Urothelium cell line (cell line): ENCODE data around the gene RBFOX2.
"Not testable (repeated sequence)": the region's sequence is repeated elsewhere in the genome, so short reads cannot be mapped to it uniquely, and the experiment has no call there.

Source experiments
- DNase-seq: peaks from one replicate; pipeline ENCODE4 v3.0.0; 2011; ENCODE audit warnings: low spot score, mixed read lengths
- FAIRE-seq: peaks from 2 replicates; lab custom pipeline; 2011; peaks lifted over from hg19 to GRCh38; lab: Jason Lieb, UNC

The RBFOX2 gene

DNA sequence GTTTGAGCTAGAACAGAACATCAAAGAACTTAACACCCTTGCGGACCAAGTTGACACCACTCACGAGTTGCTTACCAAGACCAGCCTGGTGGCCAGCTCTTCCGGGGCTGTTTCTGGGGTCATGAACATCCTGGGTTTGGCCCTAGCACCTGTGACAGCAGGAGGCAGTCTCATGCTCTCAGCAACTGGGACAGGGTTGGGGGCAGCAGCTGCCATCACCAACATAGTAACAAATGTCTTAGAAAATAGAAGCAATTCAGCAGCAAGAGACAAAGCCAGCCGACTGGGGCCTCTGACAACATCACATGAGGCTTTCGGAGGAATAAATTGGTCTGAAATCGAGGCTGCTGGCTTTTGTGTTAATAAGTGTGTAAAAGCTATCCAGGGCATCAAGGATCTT is 302.2 kb downstream of the RBFOX2 start:
- FAIRE-seq (no peak), DNase-seq (no peak)

GRCh38 chr22:35725521-35725920 is 303.1 kb downstream of the RBFOX2 start:
- DNase-seq (no peak), FAIRE-seq (no peak)

GRCh38 chr22:35721960-35722359 is 306.7 kb downstream of the RBFOX2 start:
- no peak for DNase-seq
- no peak for FAIRE-seq

- DNase-seq (no peak), FAIRE-seq (no peak)
Measured at GRCh38 chr22:35719212-35719875, 309.3 kb downstream of the RBFOX2 start.

DNA sequence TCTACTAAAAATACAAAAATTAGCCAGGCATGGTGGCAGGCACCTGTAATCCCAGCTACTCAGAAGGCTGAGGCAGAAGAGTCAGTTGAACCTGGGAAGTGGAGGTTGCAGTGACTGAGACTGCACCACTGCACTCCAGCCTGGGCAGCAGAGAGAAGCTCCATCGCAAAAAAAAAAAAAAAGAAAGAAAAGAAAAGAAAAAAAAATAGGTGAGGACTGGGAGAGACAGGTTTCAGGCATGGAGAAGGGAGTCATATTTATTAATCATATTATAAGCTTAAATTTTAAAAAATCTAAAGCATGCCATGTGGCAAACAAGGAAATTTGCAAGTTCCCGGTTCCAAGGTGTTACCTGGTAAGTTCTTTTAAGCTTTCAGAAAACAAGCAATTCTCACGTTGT is 311.1 kb downstream of the RBFOX2 start, which contains the start of gene APOL5:
Gene APOL5, plus strand, starts transcription at position 301 of the 400 bp plus-strand sequence. Its CDS starts 0 bp downstream, at position 301.
- FAIRE-seq (no peak), DNase-seq (no peak)

GRCh38 chr22:35712672-35713071 is 316.0 kb downstream of the RBFOX2 start:
- FAIRE-seq (no peak), DNase-seq (no peak)

GRCh38 chr22:35711336-35711735 is 317.3 kb downstream of the RBFOX2 start:
- FAIRE-seq (no peak), DNase-seq (no peak)

- no peak for DNase-seq
- FAIRE-seq: no peak
Measured at GRCh38 chr22:35708917-35709316, 319.7 kb downstream of the RBFOX2 start.

GRCh38 chr22:35708453-35708852 is 320.2 kb downstream of the RBFOX2 start:
- no peak for DNase-seq
- FAIRE-seq: no peak

- no peak for FAIRE-seq
- no peak for DNase-seq
Measured at GRCh38 chr22:35705141-35705540, 323.5 kb downstream of the RBFOX2 start.

DNA sequence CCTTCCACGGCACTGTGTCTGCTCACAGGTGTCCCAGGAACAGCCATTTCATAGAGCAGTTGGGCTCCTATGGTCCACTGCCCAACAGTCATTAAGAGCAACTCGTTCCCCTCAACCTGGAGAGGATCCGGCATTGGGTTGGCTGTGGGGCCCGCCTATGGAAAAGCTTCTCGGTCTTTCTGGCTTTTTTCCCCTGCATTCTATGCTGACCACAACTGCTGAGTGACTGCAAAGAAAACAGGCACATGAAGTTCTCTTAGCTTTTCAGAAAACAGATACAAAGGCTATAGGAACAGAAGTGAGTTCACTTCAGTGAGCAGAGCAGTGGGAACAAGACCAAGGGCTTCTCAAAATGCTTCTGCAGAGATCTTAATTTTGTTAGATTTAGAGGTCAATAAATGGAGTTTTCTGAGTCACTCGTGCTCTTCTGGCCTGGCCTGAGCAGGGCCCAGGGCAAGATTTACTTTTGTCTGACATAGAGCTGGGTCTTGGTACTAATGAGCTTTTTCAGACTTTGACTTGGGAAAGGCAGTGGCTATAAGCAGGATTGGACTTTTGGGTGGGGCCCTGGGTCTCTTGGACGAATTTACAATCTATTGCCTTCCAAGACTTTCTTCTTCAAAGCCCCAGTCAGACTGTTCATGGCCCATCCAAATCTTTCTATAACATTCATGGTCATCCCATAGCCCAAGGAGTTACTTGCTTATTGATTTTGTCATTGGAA is 324.6 kb downstream of the RBFOX2 start:
- FAIRE-seq (no peak), DNase-seq (no peak)

- peak; percentile 58 for FAIRE-seq
- DNase-seq: not testable (repeated sequence)
Measured at GRCh38 chr22:35699852-35700251, 328.8 kb downstream of the RBFOX2 start.

DNA sequence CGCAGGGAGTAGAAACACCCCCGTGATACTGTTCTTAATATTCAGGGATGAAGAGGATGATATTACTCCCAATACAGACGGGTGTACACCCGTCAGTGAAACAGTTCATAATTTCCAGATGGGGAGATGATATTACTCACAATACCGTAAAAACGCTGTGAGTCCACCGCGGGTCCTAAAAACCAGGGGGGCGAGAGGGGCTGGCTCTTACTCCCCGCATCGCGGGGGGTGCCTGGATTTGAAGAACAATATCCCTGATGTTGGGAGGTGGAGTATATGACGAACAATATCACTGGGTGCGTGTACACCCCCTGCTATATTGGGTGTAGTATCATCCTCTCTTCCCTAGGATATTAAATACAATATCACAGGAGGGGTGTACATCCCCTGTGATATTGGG is 331.5 kb downstream of the RBFOX2 start:
- DNase-seq: no peak
- FAIRE-seq: peak; percentile 98

- FAIRE-seq (no peak), DNase-seq (no peak)
Measured at GRCh38 chr22:35695202-35695601, 333.4 kb downstream of the RBFOX2 start.

DNA sequence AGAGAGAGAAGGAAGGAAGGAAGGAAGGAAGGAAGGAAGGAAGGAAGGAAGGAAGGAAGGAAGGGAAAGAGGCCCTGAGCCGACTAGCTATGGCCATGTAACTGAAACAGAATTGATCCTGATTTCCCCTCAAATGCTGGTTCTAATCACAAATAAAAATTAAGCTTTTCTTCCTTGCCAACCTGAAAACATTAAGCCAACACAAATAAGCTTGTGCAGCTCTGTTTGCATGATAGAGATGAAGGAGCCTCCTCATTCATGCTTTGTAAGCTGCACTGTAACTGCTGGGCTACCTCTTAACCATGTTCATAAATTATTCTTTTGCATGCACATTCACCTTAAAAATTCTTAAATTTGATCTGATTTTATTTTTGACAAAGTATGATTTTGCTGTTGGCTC is 338.6 kb downstream of the RBFOX2 start:
- DNase-seq (no peak), FAIRE-seq (no peak)

DNA sequence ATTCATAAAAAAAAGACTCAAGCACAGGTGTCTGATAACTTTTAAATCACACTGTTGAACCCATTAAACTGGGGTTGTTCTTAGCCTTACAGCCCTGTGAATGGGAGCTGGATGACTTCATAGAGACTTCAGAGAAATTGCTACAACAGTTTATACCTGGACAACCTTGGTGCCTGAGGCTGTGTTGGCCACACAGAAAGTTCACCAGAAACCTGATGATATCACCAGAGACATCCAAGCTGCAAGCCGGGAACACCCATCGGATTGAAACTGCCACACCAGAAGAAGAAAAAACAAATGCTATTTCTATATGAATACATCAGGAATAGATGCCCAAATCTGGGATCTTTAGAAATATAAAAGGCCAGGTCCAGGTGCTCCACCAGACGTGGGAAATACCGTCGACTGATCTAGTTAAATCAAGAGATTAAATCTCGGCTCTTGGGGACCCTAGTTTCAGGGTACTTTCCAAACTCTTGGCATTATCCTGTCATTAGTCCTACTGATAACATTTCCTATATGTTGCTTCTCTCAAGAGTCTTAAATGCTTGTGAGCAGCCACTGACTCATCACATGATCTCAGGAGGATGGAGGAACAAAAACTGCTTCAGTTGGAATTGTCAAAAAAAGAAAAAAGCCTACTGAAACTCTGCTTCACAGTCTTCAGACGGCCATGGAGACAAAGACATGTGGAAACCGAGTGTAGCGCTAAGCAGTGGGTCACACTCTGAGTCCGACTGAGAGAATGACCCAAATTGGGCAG is 339.5 kb downstream of the RBFOX2 start:
- FAIRE-seq (no peak), DNase-seq (no peak)
